Heart right ventricle (tissue), 16 donors: Measurements from ENCODE around the gene SATL1. TPM values are rescaled to one million over a fixed set of nuclear protein-coding genes. Genes with fewer than 3 reads are reported as not detected.
"Not testable (repeated sequence)": the region's sequence is repeated elsewhere in the genome, so short reads cannot be mapped to it uniquely, and the experiment has no call there.

Experiments
- ATAC-seq, 8 donors: fragments of 200-7000 bp; cut with Tn5 transposase; one replicate each; pipeline ENCODE4 v1.9.1; 2020; ENCODE audit warnings: mild to moderate bottlenecking in 8 of 8, moderate library complexity in 8 of 8, moderate number of reproducible peaks in 1 of 8
- DNase-seq, 2 donors: peaks; one replicate each; pipeline ENCODE4 v3.0.0-alpha.2; 2020
- H3K27ac ChIP-seq, 10 donors: fragments of 200-600 bp; sonication (generic) in 2 of 10; one replicate each; pipeline versions ENCODE4 v1.5.0 to v1.8.0; 2020 to 2022; ENCODE audit warnings: mild to moderate bottlenecking in 3 of 10
- H3K27me3 ChIP-seq, 7 donors: fragments of 200-600 bp; one replicate each; pipeline ENCODE4 v1.8.0; 2021 to 2022; ENCODE audit warnings: mild to moderate bottlenecking in 2 of 7
- H3K36me3 ChIP-seq, 9 donors: fragments of 200-600 bp; sonication (generic) in 1 of 9; one replicate each; pipeline versions ENCODE4 v1.5.0 to v1.8.0; 2020 to 2022; ENCODE audit warnings: mild to moderate bottlenecking in 2 of 9
- H3K4me1 ChIP-seq, 9 donors: fragments of 200-600 bp; sonication (generic) in 1 of 9; one replicate each; pipeline versions ENCODE4 v1.5.0 to v1.8.0; 2020 to 2022; ENCODE audit warnings: mild to moderate bottlenecking in 4 of 9
- H3K4me3 ChIP-seq, 10 donors: fragments of 200-600 bp; sonication (generic) in 2 of 10; one replicate each; pipeline versions ENCODE4 v1.5.0 to v1.8.0; 2020 to 2022; ENCODE audit warnings: mild to moderate bottlenecking in 7 of 10, moderate library complexity in 2 of 10
- H3K9me3 ChIP-seq, 11 donors: fragments of 200-600 bp in 10 of 11; sonication (generic) in 2 of 11; one replicate each; pipeline versions ENCODE4 v1.5.0 to v1.8.0; 2013 to 2022; ENCODE audit warnings: mild to moderate bottlenecking in 2 of 11, control low read depth in 1 of 11, moderate library complexity in 1 of 11
- CTCF ChIP-seq, 9 donors: fragments of 200-600 bp; sonication (generic) in 2 of 9; IDR thresholded peaks; one replicate each; pipeline versions ENCODE4 v1.5.0 to v1.8.0; 2021 to 2022; ENCODE audit warnings: antibody characterized with exemption in 9 of 9, mild to moderate bottlenecking in 5 of 9, moderate library complexity in 1 of 9
- WGBS, 2 donors: extraction: QIAGEN DNeasy Blood & Tissue Kit; methylation state at CpG; one replicate each; pipeline ENCODE4 v1.1.7; 2013; ENCODE audit warnings: inconsistent platforms in 1 of 2; 5-methylcytosine and 5-hydroxymethylcytosine counted together
- intact Hi-C, 10 donors: fragments of 100-400 bp; cut with DNase I; formaldehyde crosslinking; loops; one replicate each; pipeline versions ENCODE4 v1.11.1 to v1.14.2; 2022
- long read RNA-seq, 3 donors: library from polyadenylated mRNA; unstranded; transcript quantifications; one replicate each; pipeline ENCODE4 v2.0.0, GENCODE V29; 2020 to 2021
- polyA plus RNA-seq, 2 donors: library from polyadenylated mRNA; stranded (reverse); fragments of 200-250 nt; gene quantifications; one replicate each; pipeline ENCODE4 v1.2.3, GENCODE V29; 2013
- total RNA-seq, 10 donors: library from RNA; stranded (reverse); fragmentation: NEBNext Ultra II Directional in 3 of 10; extraction: Animal tissue kit (Norgen Biotek cat#: 25700) in 3 of 10; gene quantifications; one replicate each; pipeline versions ENCODE4 v1.2.1 to v1.2.4, GENCODE V29; 2021 to 2023
- donor health status: Arrhythmogenic right ventricular cardiomyopathy.
- donor health status: ischemic (EF 13 %, LVEDD 7.1; RV severe dilation, severe dysfunction).
- donor health status: healthy with polysubstance abuse.
- donor health status: DM: no; HTN: yes; CAD: no.
- donor health status: DM: no; HTN: no; CAD: no.
- donor health status: ischemic (EF 25% LVEDD 6.9; RV normal size, moderate dysfunction).
- donor health status: ischemic (EF 25% LVEDD 5.7; RV mildly dilated, moderate dysfunction).
- donor health status: healthy.
- donor health status: DM: yes; HTN: yes; CAD: no.
- donor health status: Ischemic cardiomyopathy.
- donor health status: ischemic (EF 35%, LVEDD 5.7; RV mildly dilated, moderate dysfunction).
- donor health status: nonischemic (EF 11% LVEDD 7.7; RV severe dilation, severe dysfunction).
- donor health status: DM: yes; HTN: yes; CAD: no.
- donor health status: PGD.
- donor health status: ischemic (EF 29% LVEDD 5.4; RV normal size, mild dysfunction).
- donor health status: nonischemic (EF 23%, LVEDD 6.1; RV moderate dilation, normal function).

SATL1 gene
- under 1 TPM in 1 of 10 donors, not detected in 9; 0.07 TPM for total RNA-seq
- not detected for polyA plus RNA-seq
- long read RNA-seq, donor 1: 0 reads
- long read RNA-seq, donor 2: 0 reads
- long read RNA-seq, donor 3, partial matches to known transcripts: 0 of 2 reads
- long read RNA-seq, donor 3, other reads (novel, unspliced or antisense): 2 of 2 reads

GRCh38 chrX:85243761-85244449, at the start of gene SATL1, which contains the start of gene ZNF711:
Gene SATL1, minus strand, starts transcription at chrX:85243779. Its CDS starts 134,811 bp downstream, at chrX:85108968.
Gene ZNF711, plus strand, starts transcription at chrX:85243991. Its CDS starts 3,582 bp downstream, at chrX:85247573.
- H3K4me1 ChIP-seq: no peaks in the 10 kb centered on the region
- H3K9me3 ChIP-seq: no peaks in the 10 kb centered on the region
- intact Hi-C loops: no loop called here
- peak within 1 kb of the TSS in 3 of 10 donors; percentile 15 to 40 (median 19) for H3K27ac ChIP-seq
- ATAC-seq (peak in 7 of 8 donors; percentile 39 to 79 (median 61)), DNase-seq (peak; percentile 8 to 20)
- H3K27me3 ChIP-seq: peaks cover 0 to 26% (median 0%) of the 10 kb centered on the region in 7 donors
- no peaks in the 10 kb centered on the region for H3K36me3 ChIP-seq
- no peak for TF ChIP-seq CTCF (IDR thresholded peaks at IDR 0.05)
- WGBS, 2 donors: 0 to 1% methylated on average over 58 to 65 of the region's 65 CpGs
- H3K4me3 ChIP-seq: peak within 1 kb of the TSS; percentile 21 to 63 (median 56)

- H3K27me3 ChIP-seq: no peaks in the 10 kb centered on the region
- no peak overlapping the region for H3K4me3 ChIP-seq
- ATAC-seq (no peak), DNase-seq (no peak)
- H3K36me3 ChIP-seq: no peaks in the 10 kb centered on the region
- intact Hi-C loops: no loop called here
- H3K27ac ChIP-seq: no peak overlapping the region
- peaks cover 0 to 34% (median 0%) of the 10 kb centered on the region in 11 donors for H3K9me3 ChIP-seq
- no peak for TF ChIP-seq CTCF (IDR thresholded peaks at IDR 0.05)
- no peaks in the 10 kb centered on the region for H3K4me1 ChIP-seq
- 92 to 94% methylated on average over 7 of the region's 7 CpGs for WGBS, 2 donors
Measured at GRCh38 chrX:85288992-85289723, 45.6 kb upstream of the SATL1 start.

GRCh38 chrX:85285286-85285685, 41.7 kb upstream of the SATL1 start:
- H3K4me1 ChIP-seq, DNase-seq, H3K27ac ChIP-seq, H3K27me3 ChIP-seq, H3K4me3 ChIP-seq, ATAC-seq, H3K36me3 ChIP-seq, intact Hi-C loops: not testable (repeated sequence)
- 75 to 92% methylated on average over 5 to 6 of the region's 6 CpGs for WGBS, 2 donors
- peaks cover 0 to 10% (median 0%) of the 10 kb centered on the region in 11 donors for H3K9me3 ChIP-seq

GRCh38 chrX:85244450-85245211, 1.1 kb upstream of the SATL1 start:
- Histone ChIP-seq H3K4me3 (peak overlapping the region; percentile 21 to 63 (median 56)), H3K9me3 (no peaks in the 10 kb centered on the region), H3K27me3 (peaks cover 0 to 26% (median 0%) of the 10 kb centered on the region in 7 donors), H3K4me1 (no peaks in the 10 kb centered on the region), H3K36me3 (no peaks in the 10 kb centered on the region), H3K27ac (peak overlapping the region in 3 of 10 donors; percentile 15 to 40 (median 19))
- 1% methylated on average over 26 to 41 of the region's 42 CpGs for WGBS, 2 donors
- TF ChIP-seq CTCF (IDR thresholded peaks at IDR 0.05): no peak
- DNase-seq (no peak), ATAC-seq (peak in 5 of 8 donors; percentile 19 to 57 (median 34))
- intact Hi-C loops: no loop called here
